ENCODE measurements around the gene TAF1L.
A peak's percentile ranks its signal among the peaks of the same experiment; 100 is the strongest.

TAF1L gene

GRCh38 chr9:32590476-32590875 lies 45.0 kb downstream of the TAF1L start:
- DNase-seq, result peak; percentile 65

GRCh38 chr9:32589083-32589723 lies 46.3 kb downstream of the TAF1L start:
- peak; percentile 28 for DNase-seq

GRCh38 chr9:32587901-32588300 lies 47.6 kb downstream of the TAF1L start:
- no peak for DNase-seq

GRCh38 chr9:32584784-32585183 lies 50.7 kb downstream of the TAF1L start:
- DNase-seq, result no peak

- DNase-seq, result peak; percentile 10
Observed at GRCh38 chr9:32581512-32582143, 53.8 kb downstream of the TAF1L start.

- peak; percentile 22 for DNase-seq
Observed at GRCh38 chr9:32580631-32581300, 54.7 kb downstream of the TAF1L start.

GRCh38 chr9:32579706-32580331 lies 55.6 kb downstream of the TAF1L start:
- no peak for DNase-seq
